Choroid plexus epithelial cell (primary cell): ENCODE measurements around the gene ADAT1.

ENCODE experiments used
- DNase-seq: peaks from one replicate; pipeline ENCODE4 v3.0.0-alpha.2; 2010; ENCODE audit warnings: low read depth
- H3K4me3 ChIP-seq: 2 replicates; pipeline ENCODE4 v1.5.1; 2011; ENCODE audit warnings: low read depth, mild to moderate bottlenecking, control low read depth, low read length, moderate library complexity
- TF ChIP-seq, protein P1 (sequence below): conservative IDR thresholded peaks from 2 replicates; pipeline ENCODE4 v1.5.1; 2011; ENCODE audit warnings: low read depth, mild to moderate bottlenecking, control low read depth, inconsistent platforms, low read length, moderate library complexity

The ADAT1 gene

DNA sequence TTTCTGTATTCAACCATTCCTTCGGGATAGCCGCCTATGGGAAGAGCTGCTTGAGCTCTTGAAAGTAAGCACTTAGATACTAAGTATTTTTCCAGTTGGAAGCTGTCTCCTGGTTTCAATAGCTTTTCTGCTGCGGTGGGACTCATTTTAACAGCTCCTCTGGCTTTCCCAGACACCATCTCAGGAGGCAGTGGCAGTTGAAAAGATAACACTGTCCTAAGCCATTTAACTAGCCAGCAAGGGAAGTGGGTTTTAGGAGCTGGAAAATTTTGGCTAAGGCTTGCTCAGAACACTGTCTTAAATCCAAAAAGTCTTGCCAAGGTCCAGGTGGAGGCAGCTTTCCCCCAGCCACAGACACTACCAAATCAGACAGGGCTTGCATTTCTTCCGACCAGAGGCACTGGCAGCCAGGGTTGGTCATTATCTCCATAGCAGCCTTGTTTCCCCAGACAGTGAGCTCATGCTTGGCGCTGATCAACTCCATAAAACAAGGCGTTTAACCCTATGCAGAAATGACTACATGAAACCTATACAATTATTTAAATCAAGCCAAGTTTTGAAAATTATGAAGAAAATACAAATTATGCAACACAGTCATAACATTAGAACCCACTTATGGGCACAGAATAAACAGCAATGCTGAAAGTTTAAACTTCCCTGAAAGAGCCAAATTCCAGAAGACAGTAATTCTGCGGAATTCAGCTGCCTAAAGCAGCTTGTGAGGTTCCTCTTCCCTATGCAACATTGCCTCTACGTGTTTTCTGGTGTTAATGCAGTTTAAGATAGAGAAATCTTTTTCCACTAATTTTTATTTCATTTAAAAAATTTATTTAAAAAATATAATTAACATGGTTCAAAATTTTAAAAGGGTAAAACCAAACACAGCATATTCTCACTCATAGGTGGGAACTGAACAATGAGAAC lies 31.9 kb downstream of the ADAT1 start:
- no peak overlapping the region for H3K4me3 ChIP-seq
- TF ChIP-seq, protein P1, sequence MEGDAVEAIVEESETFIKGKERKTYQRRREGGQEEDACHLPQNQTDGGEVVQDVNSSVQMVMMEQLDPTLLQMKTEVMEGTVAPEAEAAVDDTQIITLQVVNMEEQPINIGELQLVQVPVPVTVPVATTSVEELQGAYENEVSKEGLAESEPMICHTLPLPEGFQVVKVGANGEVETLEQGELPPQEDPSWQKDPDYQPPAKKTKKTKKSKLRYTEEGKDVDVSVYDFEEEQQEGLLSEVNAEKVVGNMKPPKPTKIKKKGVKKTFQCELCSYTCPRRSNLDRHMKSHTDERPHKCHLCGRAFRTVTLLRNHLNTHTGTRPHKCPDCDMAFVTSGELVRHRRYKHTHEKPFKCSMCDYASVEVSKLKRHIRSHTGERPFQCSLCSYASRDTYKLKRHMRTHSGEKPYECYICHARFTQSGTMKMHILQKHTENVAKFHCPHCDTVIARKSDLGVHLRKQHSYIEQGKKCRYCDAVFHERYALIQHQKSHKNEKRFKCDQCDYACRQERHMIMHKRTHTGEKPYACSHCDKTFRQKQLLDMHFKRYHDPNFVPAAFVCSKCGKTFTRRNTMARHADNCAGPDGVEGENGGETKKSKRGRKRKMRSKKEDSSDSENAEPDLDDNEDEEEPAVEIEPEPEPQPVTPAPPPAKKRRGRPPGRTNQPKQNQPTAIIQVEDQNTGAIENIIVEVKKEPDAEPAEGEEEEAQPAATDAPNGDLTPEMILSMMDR, result peak; percentile 37
- peak; percentile 75 for DNase-seq

DNA sequence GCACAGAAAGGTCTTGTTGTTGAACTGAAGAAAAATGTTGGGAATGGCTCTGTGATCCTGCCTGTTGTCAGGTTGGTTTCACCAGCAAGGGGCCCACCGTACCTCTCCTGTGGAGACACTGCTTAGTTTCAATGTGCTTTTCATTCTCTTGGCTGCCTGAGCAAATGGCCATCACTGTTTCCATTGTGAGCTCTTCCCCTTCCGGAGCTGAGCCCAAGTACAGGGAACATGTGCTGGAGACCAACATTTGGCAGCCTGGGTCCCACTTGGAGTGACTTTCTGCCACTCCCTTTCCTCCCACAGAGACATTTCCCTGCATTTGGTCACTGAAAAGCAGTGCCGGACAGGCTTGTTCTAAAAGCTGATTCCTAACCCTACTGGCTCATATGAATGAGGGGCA lies 33.8 kb downstream of the ADAT1 start:
- DNase-seq, result no peak
- no peak overlapping the region for H3K4me3 ChIP-seq
- TF ChIP-seq, protein P1, result no peak

DNA sequence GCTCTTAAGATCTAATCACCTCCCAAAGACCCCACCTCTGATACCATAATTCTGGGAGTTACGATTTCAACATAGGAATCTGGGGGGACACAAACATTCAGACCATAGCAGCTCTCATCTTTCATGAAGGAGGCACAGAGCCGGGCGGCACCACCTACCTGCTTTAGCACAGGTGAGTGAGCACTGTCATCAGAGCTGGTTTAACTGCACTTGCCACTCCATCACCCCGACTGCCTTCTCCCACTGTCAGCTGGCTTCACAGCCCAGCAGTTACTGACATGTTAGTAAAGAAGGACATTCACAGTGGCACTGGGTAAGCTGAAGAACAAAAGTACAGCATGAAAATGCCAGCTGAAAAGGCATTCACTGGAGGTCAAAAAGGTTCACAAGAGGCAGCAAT lies 34.4 kb downstream of the ADAT1 start:
- no peak for DNase-seq
- TF ChIP-seq, protein P1, result no peak
- H3K4me3 ChIP-seq, result no peak overlapping the region

DNA sequence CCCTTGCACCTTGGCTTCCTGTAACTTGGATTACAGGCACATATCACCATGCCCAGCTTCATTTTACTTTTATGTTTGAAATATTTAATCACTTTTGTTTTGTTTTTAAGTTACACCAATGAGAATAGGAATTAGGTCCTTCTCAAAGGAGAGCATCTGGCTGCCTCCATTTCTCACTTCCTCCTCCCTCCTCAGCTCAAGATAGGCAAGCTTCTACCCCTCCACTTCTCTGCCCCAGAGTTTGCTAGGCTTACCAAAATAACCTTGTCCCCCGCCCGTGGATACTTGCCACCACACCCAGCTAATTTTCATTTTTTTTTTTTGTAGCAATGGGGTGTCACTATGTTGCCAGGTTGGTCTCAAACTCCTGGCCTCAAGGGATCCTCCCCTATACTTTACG lies 39.0 kb downstream of the ADAT1 start:
- no peak for DNase-seq
- TF ChIP-seq, protein P1, result no peak
- no peak overlapping the region for H3K4me3 ChIP-seq

DNA sequence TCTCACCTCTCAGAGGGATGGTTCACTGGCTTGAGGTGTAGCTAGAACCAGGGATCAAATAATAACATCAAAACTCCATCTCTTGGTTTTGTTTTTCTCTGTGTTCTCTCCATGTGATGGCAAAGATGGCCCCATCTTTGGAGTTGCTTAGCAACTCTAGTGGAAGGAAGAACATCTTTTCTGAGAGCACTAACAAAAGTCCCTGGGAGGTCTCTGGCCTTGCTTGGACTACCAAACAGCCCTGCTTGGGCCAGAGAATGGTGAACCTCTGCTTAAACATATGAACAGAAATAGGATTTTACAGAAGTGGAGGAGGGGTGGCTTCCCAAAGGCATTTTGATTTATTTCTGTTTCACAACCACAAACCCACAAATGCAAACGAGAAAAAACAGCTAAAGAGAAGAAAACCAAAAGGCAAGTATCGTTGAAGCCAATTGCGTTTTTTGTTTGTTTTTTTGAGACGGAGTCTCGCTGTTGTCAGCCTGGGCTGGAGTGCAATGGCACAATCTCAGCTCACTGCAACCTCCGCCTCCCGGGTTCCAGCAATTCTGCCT lies 43.7 kb downstream of the ADAT1 start:
- H3K4me3 ChIP-seq, result no peak overlapping the region
- TF ChIP-seq, protein P1, result no peak
- no peak for DNase-seq

DNA sequence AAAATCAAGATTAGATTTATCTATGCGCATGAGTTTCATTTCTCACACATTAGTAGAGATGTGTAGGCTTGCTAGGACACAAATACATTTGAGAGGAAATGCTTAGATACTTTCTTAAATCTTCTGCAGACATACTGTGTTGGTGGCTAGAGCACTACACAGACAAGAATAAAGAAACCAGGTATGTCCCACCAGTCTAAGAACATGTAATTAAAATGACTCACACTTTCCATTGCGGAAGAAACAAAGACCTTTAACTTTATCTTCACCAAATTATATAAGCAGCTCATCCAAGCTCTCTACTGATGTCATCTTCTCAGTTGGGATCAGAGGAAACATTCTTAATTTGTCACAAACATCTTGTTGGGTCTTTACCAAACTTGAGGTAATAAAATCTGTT lies 44.4 kb downstream of the ADAT1 start:
- no peak overlapping the region for H3K4me3 ChIP-seq
- DNase-seq, result no peak
- TF ChIP-seq, protein P1, result no peak
